GM18526 (cell line): Measurements from ENCODE around the gene DIPK1B.

Source experiments
- POLR2A ChIP-seq: IDR thresholded peaks from 3 replicates; pipeline ENCODE4 v1.6.1; 2011; ENCODE audit not compliant: insufficient read length; ENCODE audit errors: extremely low read depth

Gene DIPK1B

GRCh38 chr9:136679431-136679941 is 32.9 kb upstream of the DIPK1B start:
- TF ChIP-seq POLR2A: no peak

DNA sequence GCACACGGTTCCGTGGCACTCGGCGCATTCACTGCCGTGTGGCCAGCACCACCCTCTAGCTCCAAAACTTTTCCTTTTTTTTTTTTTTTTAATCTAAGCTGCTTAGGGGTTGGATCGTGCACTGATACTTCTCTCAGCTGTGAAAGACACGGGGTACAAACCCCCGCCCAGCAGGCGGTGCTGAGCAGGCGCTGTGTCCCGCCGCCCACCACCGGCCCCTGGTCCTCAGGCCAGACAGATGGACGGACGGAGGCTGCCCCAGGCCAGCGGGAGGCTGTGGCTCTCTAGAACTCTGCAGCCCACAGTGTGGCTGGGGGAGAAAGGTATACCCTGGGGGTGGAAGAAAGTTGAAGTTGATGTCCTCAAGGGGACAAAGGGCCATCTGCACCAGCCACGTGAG is 31.3 kb upstream of the DIPK1B start:
- TF ChIP-seq POLR2A: no peak

DNA sequence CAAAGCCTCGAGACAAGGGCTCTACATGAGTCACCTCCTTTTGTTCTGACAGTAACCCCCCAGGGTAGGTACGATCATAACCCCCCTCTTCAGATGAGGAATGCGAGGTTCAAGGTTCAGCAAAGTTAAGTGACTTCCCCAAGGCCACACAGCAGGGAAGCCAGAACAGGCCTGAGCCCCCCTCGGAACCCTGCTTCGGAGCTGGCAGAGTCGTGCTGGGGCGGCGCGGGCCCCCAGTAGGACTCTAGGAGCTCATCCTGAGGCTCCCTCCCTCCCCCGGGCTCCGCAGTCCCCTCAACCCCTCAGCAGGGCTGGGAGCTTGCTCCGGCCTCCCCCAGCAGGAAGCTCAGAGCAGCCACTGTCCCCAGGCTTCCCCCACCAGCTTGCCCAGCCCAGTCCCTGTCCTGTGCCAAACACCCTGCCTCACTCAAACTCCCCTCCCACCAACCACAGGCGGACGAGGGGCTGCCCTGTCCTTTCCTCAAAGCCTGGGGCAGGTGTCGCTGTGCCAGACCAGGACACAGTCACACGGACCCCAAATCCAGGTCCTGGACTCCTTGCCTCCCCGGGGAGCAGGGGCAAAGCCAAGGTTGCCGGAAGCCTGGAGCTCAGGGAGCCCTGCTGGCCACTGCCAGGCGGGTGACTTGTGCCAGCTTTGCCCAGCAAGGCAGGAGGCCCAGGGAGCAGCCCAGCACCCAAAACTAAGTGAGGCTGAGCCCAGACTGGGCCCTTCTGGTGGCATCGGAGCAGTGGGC is 30.2 kb upstream of the DIPK1B start:
- no peak for TF ChIP-seq POLR2A

DNA sequence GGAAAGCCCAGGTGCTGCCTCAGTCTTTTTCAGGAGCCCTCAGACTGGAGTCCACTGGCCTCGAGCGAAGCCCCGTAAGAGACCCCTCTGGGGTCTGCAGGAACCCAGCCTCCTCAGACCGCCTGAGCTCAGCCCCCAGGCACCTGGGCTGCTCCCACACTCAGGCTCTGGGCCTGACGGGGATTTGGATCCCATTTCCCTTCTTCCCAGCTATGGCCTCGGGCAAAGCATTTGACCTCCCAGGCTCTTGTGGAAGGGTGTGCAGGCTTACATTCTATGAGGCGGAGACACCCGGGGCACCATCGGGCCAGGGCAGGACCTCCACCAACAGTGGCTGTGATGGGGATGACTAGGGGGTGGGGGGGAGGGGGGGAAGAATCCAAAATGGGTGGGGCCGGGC is 29.7 kb upstream of the DIPK1B start:
- TF ChIP-seq POLR2A: no peak

DNA sequence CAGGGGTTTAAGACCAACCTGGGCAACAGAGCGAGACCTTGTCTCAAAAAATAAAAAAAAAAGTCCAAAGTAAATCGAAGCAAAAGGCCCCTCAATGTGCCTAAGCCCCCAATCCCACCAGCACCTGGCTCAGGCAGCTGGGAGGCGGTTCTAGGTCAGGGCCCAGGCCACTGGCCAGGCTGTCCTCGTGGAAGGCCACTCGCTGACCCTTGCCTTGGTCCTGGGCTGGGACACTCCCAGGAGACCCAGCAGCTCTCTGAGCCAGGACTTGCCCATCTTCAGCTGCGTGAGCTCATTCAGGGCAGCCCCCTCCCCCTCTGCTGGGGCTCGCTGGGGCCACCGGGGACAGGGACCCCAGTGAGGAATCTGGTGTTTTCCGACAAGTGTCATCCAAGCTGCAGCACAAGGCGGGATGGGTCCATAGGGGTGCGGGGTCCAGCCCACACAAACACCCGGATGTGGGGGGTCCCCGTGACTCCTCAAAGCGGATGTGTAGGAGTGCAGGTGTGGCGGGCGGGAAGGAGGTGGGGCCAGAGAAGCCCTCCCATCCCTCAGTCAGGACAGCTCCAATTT is 29.1 kb upstream of the DIPK1B start:
- TF ChIP-seq POLR2A: no peak

GRCh38 chr9:136683755-136684154 is 28.6 kb upstream of the DIPK1B start:
- TF ChIP-seq POLR2A: no peak

GRCh38 chr9:136684339-136684738 is 28.0 kb upstream of the DIPK1B start:
- no peak for TF ChIP-seq POLR2A

DNA sequence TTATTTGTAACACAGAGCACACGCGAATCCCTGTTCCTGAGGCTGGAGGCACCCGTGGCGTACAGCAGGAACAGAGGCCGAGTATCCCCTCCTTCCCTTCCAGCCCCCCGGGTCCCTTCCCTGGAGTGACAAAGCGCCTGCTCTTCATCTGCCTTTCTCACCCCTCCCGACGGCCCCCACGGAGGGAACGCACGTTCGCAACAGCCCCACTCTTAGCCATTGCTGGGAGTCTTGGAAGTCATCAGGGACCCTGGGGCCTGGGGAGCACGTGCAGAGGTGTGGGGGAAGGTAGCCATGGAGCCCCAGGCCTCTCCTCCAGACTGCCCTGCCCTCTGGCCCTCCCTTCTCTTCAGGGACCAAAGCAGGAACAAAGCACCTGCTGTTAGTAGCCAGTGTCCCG is 27.6 kb upstream of the DIPK1B start:
- no peak for TF ChIP-seq POLR2A

DNA sequence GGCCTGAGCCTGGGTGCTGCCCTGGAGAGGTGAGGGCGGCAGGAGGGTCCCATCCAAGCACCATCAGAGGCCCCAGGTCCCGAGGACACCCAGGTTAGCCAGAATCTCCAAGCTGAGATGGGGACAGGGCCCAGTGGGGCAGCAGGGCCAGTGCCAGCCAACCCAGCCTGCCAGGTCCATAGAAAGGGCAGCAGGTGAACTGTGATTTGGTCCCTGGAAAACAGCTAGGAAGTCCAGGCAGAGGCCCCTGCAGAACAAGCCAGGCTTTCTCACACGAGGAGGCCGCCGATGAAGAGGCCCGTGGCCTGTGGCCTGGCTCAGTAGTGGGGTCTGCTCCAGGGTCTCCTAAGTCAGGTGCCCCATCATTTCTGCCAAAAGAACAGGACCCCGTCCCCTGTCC is 27.2 kb upstream of the DIPK1B start:
- no peak for TF ChIP-seq POLR2A

DNA sequence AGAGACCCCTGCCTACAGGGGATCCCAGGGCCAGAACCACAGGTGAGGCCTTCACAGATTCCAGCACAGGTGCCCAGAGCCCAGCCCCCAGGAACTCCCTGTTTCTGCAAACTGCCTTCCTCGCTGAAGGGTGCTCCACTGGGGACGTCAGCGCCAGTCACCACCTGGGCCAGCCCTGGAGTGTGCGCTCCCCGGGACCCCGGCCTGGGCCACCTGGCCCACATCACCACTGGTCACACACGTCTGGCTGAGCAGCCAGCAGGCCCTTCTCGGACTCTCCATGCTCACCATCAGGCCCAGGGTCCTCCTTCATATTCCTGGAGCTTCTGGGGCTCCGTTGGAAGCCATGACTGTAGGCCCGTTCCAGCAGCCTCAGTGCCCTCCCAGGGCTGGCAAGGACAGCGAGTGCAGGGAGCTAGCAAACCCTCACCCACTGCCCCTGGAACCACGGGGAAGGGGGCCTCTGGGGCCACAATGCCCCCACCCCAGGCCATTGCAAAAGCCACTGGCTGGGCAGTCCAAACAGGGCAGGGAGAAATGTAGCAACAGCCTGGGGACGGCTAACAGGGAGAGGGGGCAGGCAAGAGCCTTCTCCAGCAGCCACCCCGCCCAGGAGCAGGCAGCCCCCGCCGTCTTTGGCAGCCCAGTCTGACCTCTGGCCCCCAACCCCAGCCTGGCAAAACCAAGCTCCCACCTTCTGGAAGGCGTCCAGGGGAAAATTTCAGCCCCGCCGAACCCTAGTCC is 26.4 kb upstream of the DIPK1B start:
- no peak for TF ChIP-seq POLR2A

DNA sequence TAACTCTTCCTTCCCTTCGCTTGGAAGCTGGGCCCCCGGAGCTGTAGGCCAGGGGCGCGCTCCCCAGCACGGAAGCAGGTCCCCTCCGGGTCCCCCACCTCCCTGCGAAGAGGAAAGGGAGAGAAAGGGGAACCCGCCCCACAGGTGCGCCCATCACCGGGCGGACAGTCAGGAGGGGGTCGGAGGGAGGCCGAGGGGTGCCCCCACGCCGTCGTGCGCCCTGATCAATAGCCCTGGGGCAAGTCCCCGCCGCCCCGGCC is 25.9 kb upstream of the DIPK1B start:
- no peak for TF ChIP-seq POLR2A

DNA sequence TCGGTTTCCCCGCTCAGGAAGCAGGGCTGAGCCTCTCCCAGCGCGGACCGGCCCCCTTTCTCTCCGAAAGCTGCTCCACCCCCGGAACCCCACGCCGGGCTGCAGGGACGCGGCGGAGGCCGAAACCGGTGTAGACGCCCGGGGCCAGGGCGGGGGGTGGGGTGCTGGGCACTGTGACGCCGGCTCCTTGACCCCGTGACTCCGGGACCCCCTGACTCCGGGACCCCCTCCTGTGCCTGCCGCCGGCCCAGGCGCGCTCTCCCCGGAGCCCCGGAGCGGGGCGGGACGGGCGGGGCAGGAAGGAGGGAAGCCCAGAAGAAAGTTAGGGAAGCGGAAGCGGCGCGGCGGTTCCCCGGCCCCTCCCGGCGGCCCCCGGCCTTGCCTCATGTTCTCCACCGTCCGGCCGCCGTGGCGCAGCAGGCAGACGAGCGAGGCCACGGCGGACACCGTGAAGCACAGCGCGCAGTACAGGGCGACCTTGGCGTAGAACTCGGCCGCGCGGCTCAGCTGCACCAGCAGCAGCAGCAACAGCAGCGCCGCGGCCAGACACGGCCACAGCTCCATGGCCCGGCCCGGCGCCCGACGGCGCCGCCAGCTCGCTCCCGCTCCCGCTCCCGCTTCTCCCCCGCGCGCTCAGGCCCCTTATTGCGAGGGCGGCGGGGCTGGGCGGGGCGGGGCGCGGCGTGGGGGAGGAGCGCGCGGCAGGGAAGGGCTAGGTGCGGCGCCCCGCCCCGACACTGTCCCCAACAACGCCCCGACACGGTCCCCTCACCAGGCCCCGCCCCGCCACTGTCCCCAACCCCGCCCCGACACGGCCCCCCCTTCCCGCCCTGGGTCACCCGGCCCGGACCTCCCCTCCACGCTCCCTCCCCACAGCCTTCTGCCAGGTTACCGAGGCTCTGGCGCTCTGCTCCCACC is 25.3 kb upstream of the DIPK1B start, which contains the start of gene AGPAT2:
Gene AGPAT2, minus strand, starts transcription at position 664 of the 918 bp plus-strand sequence. Its CDS starts 100 bp downstream, at position 564.
- peak; percentile 51 for TF ChIP-seq POLR2A

GRCh38 chr9:136687721-136688223 is 24.6 kb upstream of the DIPK1B start:
- no peak for TF ChIP-seq POLR2A

GRCh38 chr9:136688274-136689107 is 23.9 kb upstream of the DIPK1B start:
- no peak for TF ChIP-seq POLR2A
